DOHH2 (cell line): ENCODE data around the gene ST6GALNAC6.

Source experiments
- H3F3A ChIP-seq: fragments of 200-600 bp; sonication (generic), shearing (Covaris generic); 2 replicates; pipeline ENCODE4 v1.6.0; 2016; ENCODE audit warnings: antibody characterized with exemption, mild to moderate bottlenecking; ENCODE audit not compliant: control insufficient read depth, insufficient read depth
- H3K27ac ChIP-seq: fragments of 200-600 bp; sonication (generic); 2 replicates; pipeline ENCODE4 v1.5.1; 2014; ENCODE audit warnings: low read depth, mild to moderate bottlenecking, low read length, moderate library complexity
- H3K27me3 ChIP-seq: fragments of 200-600 bp; sonication (generic); 2 replicates; pipeline ENCODE4 v1.6.1; 2014; ENCODE audit warnings: mild to moderate bottlenecking, low read length, mixed read lengths; ENCODE audit not compliant: control insufficient read depth
- H3K36me3 ChIP-seq: fragments of 200-600 bp; sonication (generic); 2 replicates; pipeline ENCODE4 v1.6.1; 2014; ENCODE audit warnings: mild to moderate bottlenecking, low read length, moderate library complexity, mixed read lengths; ENCODE audit not compliant: control insufficient read depth
- H3K4me1 ChIP-seq: fragments of 200-600 bp; sonication (generic); 2 replicates; pipeline ENCODE4 v1.6.1; 2014; ENCODE audit warnings: mild to moderate bottlenecking, low read length, mixed read lengths; ENCODE audit not compliant: control insufficient read depth
- H3K4me2 ChIP-seq: fragments of 200-600 bp; sonication (generic); 2 replicates; pipeline ENCODE4 v1.6.0; 2014; ENCODE audit warnings: mild to moderate bottlenecking, low read length, moderate library complexity
- H3K4me3 ChIP-seq: fragments of 200-600 bp; sonication (generic); 2 replicates; pipeline ENCODE4 v1.5.1; 2014; ENCODE audit warnings: mild to moderate bottlenecking, low read length, mixed read lengths
- H3K79me2 ChIP-seq: fragments of 200-600 bp; sonication (generic); 2 replicates; pipeline ENCODE4 v1.6.1; 2014; ENCODE audit warnings: mild to moderate bottlenecking, low read length, mixed read lengths; ENCODE audit not compliant: control insufficient read depth
- H3K9me2 ChIP-seq: fragments of 200-600 bp; sonication (generic); replicated peaks from 2 replicates; pipeline ENCODE4 v1.6.1; 2014; ENCODE audit warnings: mild to moderate bottlenecking, low read length, mixed read lengths; ENCODE audit not compliant: control insufficient read depth
- H3K9me3 ChIP-seq: fragments of 200-600 bp; sonication (generic); 2 replicates; pipeline ENCODE4 v1.6.1; 2014; ENCODE audit warnings: antibody characterized with exemption, low read length, mixed read lengths; ENCODE audit not compliant: control insufficient read depth, insufficient read depth
- H4K20me1 ChIP-seq: fragments of 200-600 bp; sonication (generic); 2 replicates; pipeline ENCODE4 v1.6.0; 2014; ENCODE audit warnings: low read depth, mild to moderate bottlenecking, antibody characterized with exemption, low read length, moderate library complexity; ENCODE audit not compliant: control insufficient read depth, insufficient read depth
- EZH2phosphoT487 ChIP-seq: fragments of 200-600 bp; sonication (generic); IDR thresholded peaks from 2 replicates; pipeline ENCODE4 v1.6.1; 2017; ENCODE audit warnings: borderline replicate concordance, mild to moderate bottlenecking, antibody characterized with exemption, low read length, moderate library complexity, mixed read lengths
- TF ChIP-seq, protein P1 (sequence below): fragments of 200-600 bp; sonication (generic); IDR thresholded peaks from one replicate; pipeline ENCODE4 v1.5.1; 2014; ENCODE audit warnings: antibody characterized with exemption, mild to moderate bottlenecking, low read depth, low read length; ENCODE audit not compliant: poor library complexity, severe bottlenecking

The ST6GALNAC6 gene

DNA sequence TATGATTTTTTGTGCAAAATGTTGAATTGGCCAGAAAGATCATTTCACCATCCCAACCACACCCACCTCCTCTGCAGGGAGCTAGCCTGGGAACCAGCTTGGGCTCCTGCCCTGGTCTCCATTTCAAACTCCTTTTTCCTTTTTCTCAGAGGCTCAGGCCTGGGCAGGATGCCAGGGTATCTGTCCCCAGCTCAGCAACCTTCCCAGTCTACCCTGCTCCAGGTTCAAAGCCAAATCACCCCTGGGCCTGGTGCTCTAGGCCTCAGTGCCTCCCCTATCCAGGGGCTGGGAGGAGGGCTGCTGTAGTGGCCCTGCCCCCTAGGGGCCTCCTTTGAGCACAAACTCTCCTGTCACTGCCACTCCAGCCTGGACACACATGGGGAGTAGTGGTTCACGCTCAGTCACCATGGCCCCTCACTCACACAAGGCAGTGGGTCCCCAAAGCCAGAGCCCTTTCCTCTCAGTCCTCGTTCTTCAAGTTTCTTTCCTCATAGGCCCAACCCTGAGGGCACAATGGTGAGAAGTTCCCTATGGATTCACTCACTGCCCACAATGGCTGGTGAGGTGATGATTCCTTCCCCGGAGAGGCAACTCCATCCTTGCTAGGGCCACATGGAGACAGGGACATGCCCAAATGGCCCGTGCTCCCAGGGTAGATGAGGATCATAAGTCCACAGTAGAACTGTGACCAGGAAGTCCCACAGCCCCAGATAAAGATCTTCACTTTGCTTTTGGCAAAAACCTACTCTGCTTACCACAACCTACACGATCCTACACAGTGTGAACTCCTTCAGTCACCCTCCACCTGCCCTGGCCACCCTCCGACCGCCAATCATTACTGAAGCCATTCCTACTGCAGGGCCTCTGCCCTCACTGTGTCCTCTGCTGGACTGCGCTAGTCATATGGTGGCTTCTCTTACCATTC lies 19.0 kb upstream of the ST6GALNAC6 start:
- peak overlapping the region; percentile 90 for H3K4me2 ChIP-seq
- peak overlapping the region; percentile 97 for H3K4me3 ChIP-seq
- peaks cover 14% of the 10 kb centered on the region for H3F3A ChIP-seq
- H3K27me3 ChIP-seq = peaks cover 15% of the 10 kb centered on the region
- no peaks in the 10 kb centered on the region for H3K9me2 ChIP-seq
- peaks cover 25% of the 10 kb centered on the region for H3K36me3 ChIP-seq
- H3K4me1 ChIP-seq = peaks cover 59% of the 10 kb centered on the region
- TF ChIP-seq, protein P1, sequence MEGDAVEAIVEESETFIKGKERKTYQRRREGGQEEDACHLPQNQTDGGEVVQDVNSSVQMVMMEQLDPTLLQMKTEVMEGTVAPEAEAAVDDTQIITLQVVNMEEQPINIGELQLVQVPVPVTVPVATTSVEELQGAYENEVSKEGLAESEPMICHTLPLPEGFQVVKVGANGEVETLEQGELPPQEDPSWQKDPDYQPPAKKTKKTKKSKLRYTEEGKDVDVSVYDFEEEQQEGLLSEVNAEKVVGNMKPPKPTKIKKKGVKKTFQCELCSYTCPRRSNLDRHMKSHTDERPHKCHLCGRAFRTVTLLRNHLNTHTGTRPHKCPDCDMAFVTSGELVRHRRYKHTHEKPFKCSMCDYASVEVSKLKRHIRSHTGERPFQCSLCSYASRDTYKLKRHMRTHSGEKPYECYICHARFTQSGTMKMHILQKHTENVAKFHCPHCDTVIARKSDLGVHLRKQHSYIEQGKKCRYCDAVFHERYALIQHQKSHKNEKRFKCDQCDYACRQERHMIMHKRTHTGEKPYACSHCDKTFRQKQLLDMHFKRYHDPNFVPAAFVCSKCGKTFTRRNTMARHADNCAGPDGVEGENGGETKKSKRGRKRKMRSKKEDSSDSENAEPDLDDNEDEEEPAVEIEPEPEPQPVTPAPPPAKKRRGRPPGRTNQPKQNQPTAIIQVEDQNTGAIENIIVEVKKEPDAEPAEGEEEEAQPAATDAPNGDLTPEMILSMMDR = peak; percentile 64
- TF ChIP-seq EZH2phosphoT487 = no peak
- H3K9me3 ChIP-seq = no peaks in the 10 kb centered on the region
- peaks cover 22% of the 10 kb centered on the region for H3K79me2 ChIP-seq
- peak overlapping the region; percentile 69 for H3K27ac ChIP-seq
- H4K20me1 ChIP-seq = no peaks in the 10 kb centered on the region

DNA sequence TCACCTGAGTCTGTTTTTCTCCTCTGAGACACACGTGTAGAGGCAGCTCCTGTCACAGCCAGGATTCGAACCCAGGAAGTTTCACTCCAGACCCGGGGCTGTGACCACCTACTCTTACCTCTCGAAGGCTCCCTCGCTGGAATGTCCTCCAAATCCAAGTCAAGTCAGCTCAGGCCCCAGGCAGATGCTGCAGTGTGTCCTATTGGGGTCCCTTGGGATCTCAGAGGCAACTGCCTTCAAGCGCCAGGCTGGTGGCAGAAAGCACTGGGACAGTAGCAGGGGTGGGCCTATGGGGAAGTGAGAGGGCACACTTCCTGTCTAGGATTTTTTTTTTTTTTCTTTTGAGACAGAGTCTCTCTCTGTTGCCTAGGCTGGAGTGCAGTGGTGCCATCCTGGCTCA lies 18.2 kb upstream of the ST6GALNAC6 start:
- peak overlapping the region; percentile 69 for H3K27ac ChIP-seq
- peaks cover 63% of the 10 kb centered on the region for H3K4me1 ChIP-seq

DNA sequence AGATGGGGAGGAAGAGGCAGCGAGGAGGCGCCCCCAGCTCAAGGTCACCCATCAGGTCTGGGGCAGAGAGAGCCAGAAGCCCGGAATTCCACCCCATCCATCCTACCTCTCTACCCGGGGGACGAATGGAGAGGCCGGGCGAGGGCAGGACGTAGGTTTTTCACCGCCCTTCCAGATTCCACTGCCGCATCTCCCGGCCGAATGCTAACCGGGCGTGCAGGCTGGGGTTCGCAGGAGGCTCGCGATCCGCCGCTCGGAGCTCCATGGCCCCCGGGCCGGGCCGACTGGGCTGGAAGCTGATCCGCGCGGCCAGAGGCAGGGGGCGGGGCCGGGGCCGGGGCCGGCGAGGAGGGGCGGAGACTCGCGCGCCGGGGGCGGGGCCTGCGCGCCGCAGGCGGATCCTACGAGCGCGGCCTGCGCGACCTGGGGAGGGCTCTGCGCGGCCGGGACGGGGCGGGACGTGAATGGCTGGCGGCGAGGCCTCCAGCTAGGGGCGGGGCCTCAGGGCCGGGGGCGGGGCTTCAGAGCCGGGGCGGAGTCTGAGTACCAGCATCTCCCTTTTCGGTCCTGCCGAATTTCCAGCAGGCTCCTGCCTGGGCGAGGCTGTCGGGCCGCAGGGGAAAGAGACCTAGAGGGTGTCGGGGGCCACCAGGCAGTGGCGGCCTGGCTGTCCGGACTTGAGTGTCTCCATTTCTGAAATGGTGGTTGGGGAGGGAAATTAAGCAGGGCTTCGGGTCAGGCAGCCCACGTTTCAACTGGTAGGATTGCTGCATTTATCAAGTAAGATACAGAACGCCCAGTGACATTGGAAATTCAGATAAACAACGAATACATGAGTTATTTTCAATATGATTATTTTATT lies 17.5 kb upstream of the ST6GALNAC6 start, which contains the start of gene ST6GALNAC4:
ST6GALNAC4 (minus strand) TSS at position 322 of the 862 bp plus-strand sequence. CDS start 622 bp downstream, outside the sequence.
- H3K4me2 ChIP-seq = peak within 1 kb of the TSS; percentile 99
- peaks cover 3% of the 10 kb centered on the region for H3K27me3 ChIP-seq
- peak within 1 kb of the TSS; percentile 91 for H3K27ac ChIP-seq
- H3K4me1 ChIP-seq = peaks cover 65% of the 10 kb centered on the region
- H3K9me2 ChIP-seq = no peaks in the 10 kb centered on the region
- H4K20me1 ChIP-seq = no peaks in the 10 kb centered on the region
- H3K36me3 ChIP-seq = peaks cover 37% of the 10 kb centered on the region
- H3K4me3 ChIP-seq = peak within 1 kb of the TSS; percentile 97
- H3K9me3 ChIP-seq = no peaks in the 10 kb centered on the region
- TF ChIP-seq, protein P1 = no peak
- no peak for TF ChIP-seq EZH2phosphoT487
- peaks cover 22% of the 10 kb centered on the region for H3K79me2 ChIP-seq
- H3F3A ChIP-seq = peaks cover 12% of the 10 kb centered on the region

More for the DNA sequence above, 18.2 kb upstream of the ST6GALNAC6 start:
- no peaks in the 10 kb centered on the region for H4K20me1 ChIP-seq
- peaks cover 30% of the 10 kb centered on the region for H3K36me3 ChIP-seq
- peak overlapping the region; percentile 97 for H3K4me3 ChIP-seq
- peaks cover 12% of the 10 kb centered on the region for H3F3A ChIP-seq
- peak overlapping the region; percentile 90 for H3K4me2 ChIP-seq
- H3K27me3 ChIP-seq = peaks cover 7% of the 10 kb centered on the region
- H3K9me2 ChIP-seq = no peaks in the 10 kb centered on the region
- H3K9me3 ChIP-seq = no peaks in the 10 kb centered on the region
- TF ChIP-seq, protein P1 = no peak
- TF ChIP-seq EZH2phosphoT487 = no peak
- H3K79me2 ChIP-seq = peaks cover 22% of the 10 kb centered on the region
